ENCODE results near the gene PRKCH. TPM values are rescaled to one million over a fixed set of nuclear protein-coding genes. Genes with fewer than 3 reads are reported as not detected.
A peak's percentile ranks its signal among the peaks of the same experiment; 100 is the strongest.

PRKCH gene
- polyA plus RNA-seq, 2 of the 4 experiments (the other 2 are of a cell fraction): 10.0 to 10.2 TPM

GRCh38 chr14:61564618-61565091 is 243.3 kb downstream of the PRKCH start (continued):
- TF ChIP-seq MAX (IDR thresholded peaks at IDR 0.05) (peak; percentile 64; the same call in 1 of the 2 replicates), HOXB13 (CRISPR knock-in tag; IDR thresholded peaks at IDR 0.05; ENCODE audit: low read depth) (peak; percentile 30; the same call in 1 of the 2 replicates), RAD21 (conservative IDR thresholded peaks at IDR 0.05 in 1 of 2, IDR thresholded peaks at IDR 0.05 in 1 of 2) (peak in 1 of 2 experiments; percentile 42; a peak in 3 of 5 replicates), HOXA7 (CRISPR knock-in tag; IDR thresholded peaks at IDR 0.05) (no peak), SREBF2 (IDR thresholded peaks at IDR 0.05) (no peak), FOXS1 (CRISPR knock-in tag; IDR thresholded peaks at IDR 0.05) (no peak), JUN (IDR thresholded peaks at IDR 0.05) (peak; percentile 38 to 62; a peak in 1 of 5 replicates), RARB (CRISPR knock-in tag; IDR thresholded peaks at IDR 0.05) (no peak), ZNF302 (CRISPR knock-in tag; IDR thresholded peaks at IDR 0.05) (no peak), NR3C1 (IDR thresholded peaks at IDR 0.05) (no peak), RCOR1 (IDR thresholded peaks at IDR 0.05; ENCODE audit: low read depth, low read length) (no peak), SMC3 (IDR thresholded peaks at IDR 0.05) (peak; percentile 25; the same call in 2 of the 3 replicates), BHLHE40 (IDR thresholded peaks at IDR 0.05; ENCODE audit: low read depth, low read length) (no peak), EHMT2 (IDR thresholded peaks at IDR 0.05; ENCODE audit: low read depth) (no peak), ZFP36 (IDR thresholded peaks at IDR 0.05; ENCODE audit: borderline replicate concordance, partially characterized antibody) (no peak), RNF2 (IDR thresholded peaks at IDR 0.05; ENCODE audit: borderline replicate concordance, low read depth) (no peak), HOXB5 (CRISPR knock-in tag; IDR thresholded peaks at IDR 0.05) (peak; percentile 75; the same call in 1 of the 2 replicates), KDM1A (IDR thresholded peaks at IDR 0.05; ENCODE audit: low read depth) (no peak), HEYL (CRISPR knock-in tag; IDR thresholded peaks at IDR 0.05) (no peak), CHD2 (IDR thresholded peaks at IDR 0.05; ENCODE audit: low read length, partially characterized antibody) (no peak), RFX5 (IDR thresholded peaks at IDR 0.05) (no peak), ZSCAN20 (CRISPR knock-in tag; IDR thresholded peaks at IDR 0.05) (no peak), CBX8 (IDR thresholded peaks at IDR 0.05) (no peak), MAFK (IDR thresholded peaks at IDR 0.05; ENCODE audit: partially characterized antibody) (no peak), EHF (CRISPR knock-in tag; IDR thresholded peaks at IDR 0.05) (no peak), TFCP2L1 (CRISPR knock-in tag; IDR thresholded peaks at IDR 0.05) (no peak), CHD4 (IDR thresholded peaks at IDR 0.05; ENCODE audit: borderline replicate concordance) (no peak), HDAC2 (IDR thresholded peaks at IDR 0.05) (no peak), FOSL2 (IDR thresholded peaks at IDR 0.05) (peak; percentile 46), FOSL2 (CRISPR knock-in tag; IDR thresholded peaks at IDR 0.05) (peak; percentile 86), NPAS2 (CRISPR knock-in tag; IDR thresholded peaks at IDR 0.05; ENCODE audit: borderline replicate concordance) (no peak), MAZ (IDR thresholded peaks at IDR 0.05; ENCODE audit: borderline replicate concordance, low read depth, low read length) (no peak)
- TF ChIP-seq, protein P1, sequence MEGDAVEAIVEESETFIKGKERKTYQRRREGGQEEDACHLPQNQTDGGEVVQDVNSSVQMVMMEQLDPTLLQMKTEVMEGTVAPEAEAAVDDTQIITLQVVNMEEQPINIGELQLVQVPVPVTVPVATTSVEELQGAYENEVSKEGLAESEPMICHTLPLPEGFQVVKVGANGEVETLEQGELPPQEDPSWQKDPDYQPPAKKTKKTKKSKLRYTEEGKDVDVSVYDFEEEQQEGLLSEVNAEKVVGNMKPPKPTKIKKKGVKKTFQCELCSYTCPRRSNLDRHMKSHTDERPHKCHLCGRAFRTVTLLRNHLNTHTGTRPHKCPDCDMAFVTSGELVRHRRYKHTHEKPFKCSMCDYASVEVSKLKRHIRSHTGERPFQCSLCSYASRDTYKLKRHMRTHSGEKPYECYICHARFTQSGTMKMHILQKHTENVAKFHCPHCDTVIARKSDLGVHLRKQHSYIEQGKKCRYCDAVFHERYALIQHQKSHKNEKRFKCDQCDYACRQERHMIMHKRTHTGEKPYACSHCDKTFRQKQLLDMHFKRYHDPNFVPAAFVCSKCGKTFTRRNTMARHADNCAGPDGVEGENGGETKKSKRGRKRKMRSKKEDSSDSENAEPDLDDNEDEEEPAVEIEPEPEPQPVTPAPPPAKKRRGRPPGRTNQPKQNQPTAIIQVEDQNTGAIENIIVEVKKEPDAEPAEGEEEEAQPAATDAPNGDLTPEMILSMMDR (IDR thresholded peaks at IDR 0.05): no peak
- TF ChIP-seq, protein P2, sequence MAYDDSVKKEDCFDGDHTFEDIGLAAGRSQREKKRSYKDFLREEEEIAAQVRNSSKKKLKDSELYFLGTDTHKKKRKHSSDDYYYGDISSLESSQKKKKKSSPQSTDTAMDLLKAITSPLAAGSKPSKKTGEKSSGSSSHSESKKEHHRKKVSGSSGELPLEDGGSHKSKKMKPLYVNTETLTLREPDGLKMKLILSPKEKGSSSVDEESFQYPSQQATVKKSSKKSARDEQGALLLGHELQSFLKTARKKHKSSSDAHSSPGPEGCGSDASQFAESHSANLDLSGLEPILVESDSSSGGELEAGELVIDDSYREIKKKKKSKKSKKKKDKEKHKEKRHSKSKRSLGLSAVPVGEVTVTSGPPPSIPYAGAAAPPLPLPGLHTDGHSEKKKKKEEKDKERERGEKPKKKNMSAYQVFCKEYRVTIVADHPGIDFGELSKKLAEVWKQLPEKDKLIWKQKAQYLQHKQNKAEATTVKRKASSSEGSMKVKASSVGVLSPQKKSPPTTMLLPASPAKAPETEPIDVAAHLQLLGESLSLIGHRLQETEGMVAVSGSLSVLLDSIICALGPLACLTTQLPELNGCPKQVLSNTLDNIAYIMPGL (CRISPR knock-in tag; IDR thresholded peaks at IDR 0.05; ENCODE audit: borderline replicate concordance): no peak
- TF ChIP-seq, protein P3, sequence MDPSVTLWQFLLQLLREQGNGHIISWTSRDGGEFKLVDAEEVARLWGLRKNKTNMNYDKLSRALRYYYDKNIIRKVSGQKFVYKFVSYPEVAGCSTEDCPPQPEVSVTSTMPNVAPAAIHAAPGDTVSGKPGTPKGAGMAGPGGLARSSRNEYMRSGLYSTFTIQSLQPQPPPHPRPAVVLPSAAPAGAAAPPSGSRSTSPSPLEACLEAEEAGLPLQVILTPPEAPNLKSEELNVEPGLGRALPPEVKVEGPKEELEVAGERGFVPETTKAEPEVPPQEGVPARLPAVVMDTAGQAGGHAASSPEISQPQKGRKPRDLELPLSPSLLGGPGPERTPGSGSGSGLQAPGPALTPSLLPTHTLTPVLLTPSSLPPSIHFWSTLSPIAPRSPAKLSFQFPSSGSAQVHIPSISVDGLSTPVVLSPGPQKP (IDR thresholded peaks at IDR 0.05; ENCODE audit: low read depth, low read length): no peak
- TF ChIP-seq, protein P4, sequence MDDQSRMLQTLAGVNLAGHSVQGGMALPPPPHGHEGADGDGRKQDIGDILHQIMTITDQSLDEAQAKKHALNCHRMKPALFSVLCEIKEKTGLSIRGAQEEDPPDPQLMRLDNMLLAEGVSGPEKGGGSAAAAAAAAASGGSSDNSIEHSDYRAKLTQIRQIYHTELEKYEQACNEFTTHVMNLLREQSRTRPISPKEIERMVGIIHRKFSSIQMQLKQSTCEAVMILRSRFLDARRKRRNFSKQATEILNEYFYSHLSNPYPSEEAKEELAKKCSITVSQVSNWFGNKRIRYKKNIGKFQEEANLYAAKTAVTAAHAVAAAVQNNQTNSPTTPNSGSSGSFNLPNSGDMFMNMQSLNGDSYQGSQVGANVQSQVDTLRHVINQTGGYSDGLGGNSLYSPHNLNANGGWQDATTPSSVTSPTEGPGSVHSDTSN (IDR thresholded peaks at IDR 0.05): no peak

Measured in A549 (cell line).